Activated naive CD8-positive, alpha-beta T cell treated with anti-CD3 and anti-CD28 coated beads, Interleukin-2, amount 50 U/mL, for 24 hours (primary cell): Measurements from ENCODE around the gene THADA.
A peak's percentile ranks its signal among the peaks of the same experiment; 100 is the strongest.
"Not testable (repeated sequence)": the region's sequence is repeated elsewhere in the genome, so short reads cannot be mapped to it uniquely, and the experiment has no call there.

ENCODE experiments used
- ATAC-seq: fragments of 150-1000 bp; cut with Tn5 transposase; one replicate; pipeline ENCODE4 v1.10.0; 2021
- DNase-seq: peaks from one replicate; pipeline ENCODE4 v3.0.0; 2021
- H3K27ac Mint-ChIP-seq: one replicate; pipeline ENCODE4 v1.8.0; 2021; ENCODE audit warnings: mild to moderate bottlenecking, mixed read lengths
- H3K27me3 Mint-ChIP-seq: one replicate; pipeline ENCODE4 v1.8.0; 2021; ENCODE audit warnings: mixed read lengths
- H3K36me3 Mint-ChIP-seq: one replicate; pipeline ENCODE4 v1.8.0; 2021; ENCODE audit warnings: low read depth, mixed read lengths
- H3K4me1 Mint-ChIP-seq: one replicate; pipeline ENCODE4 v1.8.0; 2021; ENCODE audit warnings: mixed read lengths
- H3K4me3 Mint-ChIP-seq: one replicate; pipeline ENCODE4 v1.8.0; 2021; ENCODE audit warnings: mild to moderate bottlenecking, moderate library complexity, mixed read lengths
- H3K9me3 Mint-ChIP-seq: one replicate; pipeline ENCODE4 v1.8.0; 2021; ENCODE audit warnings: mixed read lengths

THADA gene

DNA sequence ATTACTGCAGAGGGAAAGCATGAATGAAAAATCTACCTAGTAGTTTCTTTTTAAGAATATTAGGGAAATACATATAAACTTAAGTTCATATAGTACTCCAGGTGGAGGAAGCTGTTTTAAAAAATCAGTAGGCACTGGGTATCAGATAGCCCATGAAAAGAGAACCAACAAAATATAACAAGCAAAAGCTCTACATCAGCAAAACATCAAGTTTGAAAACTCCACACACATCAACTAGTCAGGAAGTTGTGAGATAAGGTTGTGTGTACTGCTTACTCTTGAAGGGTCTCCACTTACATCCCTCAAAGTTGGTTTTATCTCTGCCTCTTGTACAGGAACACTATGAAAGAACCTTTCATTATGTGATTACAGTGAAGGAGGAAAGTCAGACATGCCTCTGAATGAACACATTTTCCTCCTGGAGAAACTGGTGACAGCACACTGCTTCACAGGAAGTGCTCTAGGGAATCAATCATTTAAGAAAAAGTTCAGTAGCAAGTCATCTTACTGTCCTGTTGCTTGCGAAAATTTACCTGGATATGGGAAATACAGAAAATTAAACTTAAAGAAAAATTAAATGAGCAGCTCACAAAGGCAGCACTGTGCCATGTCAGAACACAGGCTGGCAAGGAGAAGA lies 57.7 kb downstream of the THADA start:
- DNase-seq (no peak), ATAC-seq (no peak)
- no peaks in the 10 kb centered on the region for H3K27me3 Mint-ChIP-seq
- no peak overlapping the region for H3K4me3 Mint-ChIP-seq
- peaks cover 16% of the 10 kb centered on the region for H3K4me1 Mint-ChIP-seq
- H3K9me3 Mint-ChIP-seq = no peaks in the 10 kb centered on the region
- H3K27ac Mint-ChIP-seq = no peak overlapping the region
- peaks cover 41% of the 10 kb centered on the region for H3K36me3 Mint-ChIP-seq

DNA sequence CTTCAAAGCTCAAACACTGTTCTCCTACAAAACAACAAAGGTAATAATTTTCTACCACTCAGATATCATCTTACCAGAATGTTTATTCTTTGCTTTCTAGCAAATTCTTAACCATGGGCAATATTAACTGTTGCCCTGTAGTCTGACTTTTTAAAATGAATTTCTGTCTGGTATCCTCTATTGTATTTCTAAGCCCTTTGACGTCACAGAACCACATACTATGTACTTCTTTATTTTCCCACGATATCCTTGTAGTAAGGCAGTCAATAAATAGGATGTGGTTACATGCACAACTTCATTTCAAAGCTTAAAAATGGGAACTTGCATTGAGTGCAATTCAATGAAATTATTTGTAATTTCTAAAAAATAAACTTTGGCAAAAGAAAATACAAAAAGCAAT lies 58.7 kb downstream of the THADA start:
- peaks cover 16% of the 10 kb centered on the region for H3K4me1 Mint-ChIP-seq
- no peak for ATAC-seq
- DNase-seq = no peak
- no peaks in the 10 kb centered on the region for H3K27me3 Mint-ChIP-seq
- H3K36me3 Mint-ChIP-seq = peaks cover 48% of the 10 kb centered on the region
- no peak overlapping the region for H3K4me3 Mint-ChIP-seq
- no peaks in the 10 kb centered on the region for H3K9me3 Mint-ChIP-seq
- H3K27ac Mint-ChIP-seq = no peak overlapping the region

DNA sequence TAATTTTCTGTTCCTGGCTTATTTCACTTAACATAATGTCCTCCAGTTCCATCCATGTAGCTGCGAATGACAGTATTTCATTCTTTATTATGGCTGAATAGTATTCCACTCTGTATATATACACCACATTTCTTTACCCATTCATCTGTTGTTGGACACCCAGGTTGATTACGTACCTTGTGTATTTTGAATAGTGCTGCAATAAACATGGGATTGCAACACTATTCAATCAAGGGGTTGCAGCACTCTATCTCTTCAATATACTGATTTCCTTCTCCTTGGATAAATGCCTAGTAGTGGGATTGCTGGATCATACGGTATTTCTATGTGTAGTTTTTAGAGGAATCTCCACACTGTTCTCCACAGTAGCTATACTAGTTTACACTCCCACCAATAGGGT lies 61.3 kb downstream of the THADA start:
- Mint-ChIP-seq H3K36me3 (peaks cover 43% of the 10 kb centered on the region), H3K9me3 (no peaks in the 10 kb centered on the region), H3K4me1 (peaks cover 14% of the 10 kb centered on the region), H3K4me3 (no peak overlapping the region), H3K27me3 (no peaks in the 10 kb centered on the region), H3K27ac (no peak overlapping the region)
- no peak for ATAC-seq
- no peak for DNase-seq

DNA sequence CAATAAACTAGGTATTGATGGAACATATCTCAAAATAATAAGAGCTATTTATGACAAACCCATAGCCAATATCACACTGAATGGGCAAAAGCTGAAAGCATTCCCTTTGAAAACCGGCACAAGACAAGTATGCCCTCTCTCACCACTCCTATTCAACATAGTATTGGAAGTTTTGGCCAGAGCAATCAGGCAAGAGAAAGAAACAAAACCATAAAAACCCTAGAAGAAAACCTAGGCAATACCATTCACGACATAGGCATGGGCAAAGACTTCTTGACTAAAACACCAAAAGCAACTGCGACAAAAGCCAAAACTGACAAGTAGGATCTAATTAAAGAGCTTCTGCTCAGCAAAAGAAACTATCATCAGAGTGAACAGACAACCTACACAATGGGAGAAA lies 63.3 kb downstream of the THADA start:
- not testable (repeated sequence) for H3K27me3 Mint-ChIP-seq, H3K4me3 Mint-ChIP-seq, DNase-seq, H3K27ac Mint-ChIP-seq, H3K4me1 Mint-ChIP-seq, ATAC-seq, H3K9me3 Mint-ChIP-seq
- peaks cover 41% of the 10 kb centered on the region for H3K36me3 Mint-ChIP-seq

DNA sequence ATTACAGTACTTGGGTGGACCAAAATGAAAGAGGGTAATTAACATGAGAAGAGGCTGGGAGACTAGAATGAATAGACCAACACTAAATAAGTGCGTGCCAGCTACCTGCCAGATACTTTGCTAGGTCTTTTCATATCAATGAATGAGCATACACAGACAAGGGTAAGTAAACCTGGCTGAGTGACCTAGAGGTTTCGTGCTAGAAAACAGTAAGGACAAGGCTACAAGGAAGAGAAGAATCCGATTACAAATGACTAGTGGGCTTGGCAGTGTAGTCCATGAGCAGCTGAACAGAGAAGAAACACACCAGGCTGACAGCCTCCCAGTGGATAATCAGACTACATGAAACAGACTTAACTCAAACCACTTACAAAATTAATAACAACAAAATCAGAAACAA lies 64.6 kb downstream of the THADA start:
- Mint-ChIP-seq H3K27me3 (no peaks in the 10 kb centered on the region), H3K4me3 (no peak overlapping the region), H3K4me1 (no peaks in the 10 kb centered on the region), H3K36me3 (peaks cover 46% of the 10 kb centered on the region), H3K9me3 (no peaks in the 10 kb centered on the region), H3K27ac (no peak overlapping the region)
- no peak for ATAC-seq
- DNase-seq = no peak

DNA sequence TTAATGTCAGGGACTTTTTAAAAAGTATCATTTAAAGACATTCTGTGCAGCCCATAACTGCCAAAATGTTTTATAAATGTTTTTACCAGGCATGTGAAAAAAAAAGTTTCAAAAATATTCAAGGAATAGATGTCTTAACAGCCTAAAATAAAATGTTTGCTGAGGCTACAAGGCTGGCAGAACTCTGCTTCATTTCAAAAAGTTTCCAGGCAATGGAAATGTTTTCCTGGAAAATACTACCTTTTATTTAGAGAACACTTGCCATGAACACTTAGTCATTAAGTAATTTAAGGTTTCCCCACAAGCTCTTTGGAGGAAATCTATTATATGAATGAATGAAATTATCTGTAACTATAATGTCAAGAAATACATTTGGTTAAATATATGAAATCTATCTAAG lies 68.8 kb downstream of the THADA start:
- no peaks in the 10 kb centered on the region for H3K27me3 Mint-ChIP-seq
- no peak overlapping the region for H3K4me3 Mint-ChIP-seq
- DNase-seq = no peak
- no peak overlapping the region for H3K27ac Mint-ChIP-seq
- H3K9me3 Mint-ChIP-seq = peaks cover 13% of the 10 kb centered on the region
- no peaks in the 10 kb centered on the region for H3K4me1 Mint-ChIP-seq
- H3K36me3 Mint-ChIP-seq = peaks cover 42% of the 10 kb centered on the region
- no peak for ATAC-seq

DNA sequence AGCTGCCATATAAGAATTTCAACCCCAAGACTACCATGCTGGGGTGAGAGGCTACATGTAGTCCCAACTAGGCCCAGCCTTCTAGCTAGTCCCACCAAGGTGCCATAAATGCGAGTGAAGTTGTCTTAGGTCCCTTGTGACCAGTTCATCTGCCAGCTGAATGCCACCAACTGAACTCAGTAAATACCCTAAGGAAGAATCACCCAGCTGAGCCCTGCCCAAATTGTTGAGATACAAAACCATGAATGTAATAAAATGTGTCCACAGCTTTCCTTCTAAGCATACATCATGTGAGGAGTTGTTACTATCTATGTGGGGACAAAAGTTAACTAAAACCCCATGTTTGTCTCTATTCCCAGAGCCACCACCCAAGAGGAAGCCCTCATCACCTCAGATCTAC lies 70.3 kb downstream of the THADA start:
- Mint-ChIP-seq H3K36me3 (peaks cover 36% of the 10 kb centered on the region), H3K4me1 (no peaks in the 10 kb centered on the region), H3K27ac (no peak overlapping the region), H3K4me3 (no peak overlapping the region), H3K9me3 (peaks cover 13% of the 10 kb centered on the region), H3K27me3 (no peaks in the 10 kb centered on the region)
- DNase-seq (no peak), ATAC-seq (no peak)

DNA sequence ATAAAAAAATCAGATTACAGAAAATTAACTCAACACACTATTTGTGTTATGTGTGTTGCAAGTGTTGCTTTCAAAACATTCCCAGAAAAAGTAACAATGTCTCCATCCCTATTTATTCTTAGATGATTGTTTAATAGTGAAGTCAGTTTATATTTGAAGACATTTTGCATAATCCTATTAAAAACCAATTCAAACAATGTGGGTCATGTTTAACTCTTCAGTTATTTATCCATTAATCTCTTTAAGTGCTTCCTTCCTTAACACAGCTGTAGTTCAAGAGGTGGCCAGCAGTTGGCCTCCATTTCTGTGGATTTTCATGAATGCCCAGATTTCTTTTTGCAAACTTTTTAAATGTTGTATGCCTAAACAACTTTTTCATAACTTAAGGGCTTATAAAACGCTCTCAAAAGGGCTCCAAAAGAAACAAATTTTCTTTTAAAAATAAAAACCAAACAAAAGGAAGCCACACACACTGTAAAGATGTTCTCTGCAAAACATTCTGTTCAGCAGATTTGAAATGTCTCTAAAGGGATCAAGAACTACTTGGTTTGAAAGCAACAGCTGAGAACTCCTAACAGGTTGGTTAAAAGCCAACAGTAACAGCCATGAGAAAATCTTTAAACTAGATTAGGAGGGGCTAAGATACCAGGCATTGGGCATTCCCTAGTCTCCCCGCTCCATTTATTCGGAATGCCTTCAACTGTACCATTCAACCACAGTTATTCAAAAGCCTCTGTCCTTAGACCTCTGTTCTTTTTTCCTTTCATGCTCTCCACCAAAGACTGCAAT lies 71.5 kb downstream of the THADA start:
- Mint-ChIP-seq H3K27me3 (no peaks in the 10 kb centered on the region), H3K36me3 (peaks cover 33% of the 10 kb centered on the region), H3K4me3 (no peak overlapping the region), H3K27ac (no peak overlapping the region), H3K9me3 (peaks cover 13% of the 10 kb centered on the region), H3K4me1 (peaks cover 8% of the 10 kb centered on the region)
- DNase-seq = no peak
- ATAC-seq = no peak

DNA sequence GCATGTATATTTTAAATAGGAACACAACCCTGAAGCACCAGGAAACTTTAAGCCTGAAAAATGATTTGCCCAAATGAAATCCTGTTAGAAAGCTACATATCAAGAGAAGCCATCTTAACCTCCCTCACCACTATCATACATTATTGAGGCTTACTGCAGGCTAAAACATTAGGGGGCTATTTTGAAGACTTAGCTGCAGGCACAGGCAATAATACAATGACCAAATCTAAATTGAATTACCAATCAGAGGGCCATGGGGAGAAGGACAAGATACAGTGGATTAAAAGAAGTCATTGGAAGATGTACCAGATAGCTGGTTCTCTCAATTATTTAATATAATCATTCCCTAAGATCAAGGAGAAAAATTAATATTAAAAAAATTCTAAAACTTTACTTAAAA lies 73.7 kb downstream of the THADA start:
- H3K9me3 Mint-ChIP-seq = peaks cover 13% of the 10 kb centered on the region
- DNase-seq = no peak
- H3K36me3 Mint-ChIP-seq = peaks cover 31% of the 10 kb centered on the region
- peaks cover 13% of the 10 kb centered on the region for H3K4me1 Mint-ChIP-seq
- no peaks in the 10 kb centered on the region for H3K27me3 Mint-ChIP-seq
- no peak for ATAC-seq
- no peak overlapping the region for H3K4me3 Mint-ChIP-seq
- no peak overlapping the region for H3K27ac Mint-ChIP-seq

DNA sequence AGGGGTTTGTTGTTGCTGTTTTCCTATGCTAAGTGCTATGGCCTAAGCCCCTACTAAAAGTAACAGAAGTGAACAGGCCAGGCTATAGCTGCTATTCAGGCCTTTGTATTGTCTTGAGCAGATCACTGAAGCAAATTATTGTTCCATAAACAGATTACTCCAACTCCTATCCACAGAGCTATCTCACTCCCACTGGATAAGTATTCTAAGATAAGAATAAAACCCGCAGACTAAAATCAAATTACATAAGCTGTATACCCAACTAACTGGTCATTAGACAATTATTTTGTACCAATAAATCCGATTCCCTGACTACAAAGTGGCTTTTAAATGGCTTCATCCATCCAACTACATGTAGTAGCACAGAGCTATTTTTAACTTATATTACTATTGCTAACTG lies 74.3 kb downstream of the THADA start:
- ATAC-seq (no peak), DNase-seq (no peak)
- peaks cover 26% of the 10 kb centered on the region for H3K36me3 Mint-ChIP-seq

DNA sequence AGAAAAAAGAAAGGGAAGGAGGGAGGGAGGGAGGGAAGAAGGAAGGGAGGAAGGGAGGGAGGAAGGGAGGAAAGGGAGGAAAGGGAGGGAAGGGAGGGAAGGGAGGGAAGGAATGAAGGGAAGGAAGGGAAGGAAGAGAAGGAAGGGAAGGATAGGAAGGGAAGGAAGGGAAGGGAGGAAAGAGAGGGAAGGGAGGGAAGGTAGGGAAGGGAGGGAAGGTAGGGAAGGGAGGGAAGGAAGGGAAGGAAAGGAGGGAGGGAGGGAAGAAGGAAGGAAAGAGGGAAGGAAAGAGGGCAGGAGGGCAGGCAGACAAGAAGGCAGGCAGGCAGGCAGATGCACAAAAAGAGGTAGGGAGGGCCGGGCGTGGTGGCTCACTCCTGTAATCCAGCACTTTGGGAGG lies 74.9 kb downstream of the THADA start:
- ATAC-seq (no peak), DNase-seq (no peak)
- Mint-ChIP-seq H3K9me3 (peaks cover 13% of the 10 kb centered on the region), H3K27me3 (no peaks in the 10 kb centered on the region), H3K36me3 (peaks cover 20% of the 10 kb centered on the region), H3K27ac (no peak overlapping the region), H3K4me3 (no peak overlapping the region), H3K4me1 (peaks cover 17% of the 10 kb centered on the region)

More for the DNA sequence above, 74.3 kb downstream of the THADA start:
- peaks cover 13% of the 10 kb centered on the region for H3K4me1 Mint-ChIP-seq
- H3K27ac Mint-ChIP-seq = no peak overlapping the region
- H3K27me3 Mint-ChIP-seq = no peaks in the 10 kb centered on the region
- H3K4me3 Mint-ChIP-seq = no peak overlapping the region
- H3K9me3 Mint-ChIP-seq = peaks cover 13% of the 10 kb centered on the region

DNA sequence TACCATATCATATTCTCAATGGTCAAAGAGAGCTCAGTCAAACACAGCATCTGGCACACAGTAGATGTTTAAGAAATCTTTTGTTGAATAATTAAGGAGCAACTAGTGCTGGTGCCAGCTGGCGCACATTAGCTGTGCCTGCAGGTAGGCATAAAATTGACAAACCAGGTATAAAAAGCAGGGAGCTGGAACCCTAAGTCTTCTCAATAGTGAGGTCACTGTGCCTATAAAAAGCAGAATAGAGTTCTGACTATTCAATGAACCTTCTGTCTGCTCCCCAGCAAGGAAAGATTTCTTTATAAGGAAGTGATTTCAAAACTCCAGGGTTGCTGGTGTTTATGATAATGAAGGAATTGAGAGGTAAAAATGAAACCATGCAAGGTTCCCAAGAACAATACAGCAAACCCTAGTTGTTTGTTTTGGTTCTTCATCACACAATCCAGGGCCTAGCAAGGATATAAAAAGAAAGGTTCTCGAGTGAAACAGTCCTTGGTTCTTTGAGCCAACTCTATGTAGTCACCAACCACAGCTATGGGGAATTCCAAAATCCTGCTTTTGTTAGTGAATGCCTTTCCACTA lies 76.1 kb downstream of the THADA start:
- Mint-ChIP-seq H3K36me3 (peaks cover 10% of the 10 kb centered on the region), H3K27ac (no peak overlapping the region), H3K27me3 (no peaks in the 10 kb centered on the region), H3K4me3 (no peak overlapping the region), H3K4me1 (peaks cover 22% of the 10 kb centered on the region), H3K9me3 (peaks cover under 1% of the 10 kb centered on the region)
- no peak for DNase-seq
- ATAC-seq = no peak

DNA sequence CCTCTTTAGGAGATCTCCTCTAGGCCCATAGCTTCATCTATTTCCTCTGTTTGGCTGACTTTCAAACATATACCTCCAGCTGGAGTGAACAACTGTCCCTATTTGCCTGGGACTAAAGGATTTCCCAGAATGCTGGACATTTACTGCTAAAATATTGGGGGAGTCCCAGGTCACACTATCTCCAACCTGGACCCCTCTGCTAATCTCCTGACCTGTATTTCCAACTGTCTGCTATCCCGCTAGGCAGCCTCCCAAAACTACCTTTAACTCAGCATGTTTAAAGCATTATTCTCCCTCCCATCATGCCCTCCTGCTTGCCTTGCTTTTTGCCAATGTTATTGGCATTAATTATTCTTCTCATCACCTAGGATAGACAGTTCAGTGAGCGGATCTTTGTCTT lies 77.1 kb downstream of the THADA start:
- Mint-ChIP-seq H3K4me3 (no peak overlapping the region), H3K36me3 (peaks cover 6% of the 10 kb centered on the region), H3K9me3 (no peaks in the 10 kb centered on the region), H3K27me3 (no peaks in the 10 kb centered on the region), H3K4me1 (peaks cover 22% of the 10 kb centered on the region), H3K27ac (no peak overlapping the region)
- DNase-seq (no peak), ATAC-seq (no peak)

DNA sequence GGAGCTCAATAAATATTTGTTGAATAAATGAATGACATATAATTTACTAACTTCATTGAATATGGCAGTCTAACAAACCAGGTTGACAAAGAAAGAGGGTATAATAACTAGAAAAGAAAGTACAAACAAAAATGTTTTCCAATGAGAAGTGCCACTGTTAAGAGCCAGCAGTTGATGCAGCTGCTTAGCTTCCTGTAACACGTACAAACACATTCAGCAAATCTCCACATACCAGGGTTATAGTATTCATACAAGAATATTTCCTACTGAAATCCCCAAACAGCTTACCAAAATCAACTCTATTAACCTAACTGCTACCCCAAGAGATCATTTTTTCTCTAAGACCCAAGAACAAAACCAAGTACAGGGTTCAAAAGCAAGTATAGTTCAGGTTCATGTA lies 77.7 kb downstream of the THADA start:
- Mint-ChIP-seq H3K27me3 (no peaks in the 10 kb centered on the region), H3K4me1 (peaks cover 23% of the 10 kb centered on the region), H3K9me3 (no peaks in the 10 kb centered on the region), H3K36me3 (peaks cover 6% of the 10 kb centered on the region), H3K4me3 (no peak overlapping the region), H3K27ac (peak overlapping the region; percentile 1)
- ATAC-seq (no peak), DNase-seq (no peak)

DNA sequence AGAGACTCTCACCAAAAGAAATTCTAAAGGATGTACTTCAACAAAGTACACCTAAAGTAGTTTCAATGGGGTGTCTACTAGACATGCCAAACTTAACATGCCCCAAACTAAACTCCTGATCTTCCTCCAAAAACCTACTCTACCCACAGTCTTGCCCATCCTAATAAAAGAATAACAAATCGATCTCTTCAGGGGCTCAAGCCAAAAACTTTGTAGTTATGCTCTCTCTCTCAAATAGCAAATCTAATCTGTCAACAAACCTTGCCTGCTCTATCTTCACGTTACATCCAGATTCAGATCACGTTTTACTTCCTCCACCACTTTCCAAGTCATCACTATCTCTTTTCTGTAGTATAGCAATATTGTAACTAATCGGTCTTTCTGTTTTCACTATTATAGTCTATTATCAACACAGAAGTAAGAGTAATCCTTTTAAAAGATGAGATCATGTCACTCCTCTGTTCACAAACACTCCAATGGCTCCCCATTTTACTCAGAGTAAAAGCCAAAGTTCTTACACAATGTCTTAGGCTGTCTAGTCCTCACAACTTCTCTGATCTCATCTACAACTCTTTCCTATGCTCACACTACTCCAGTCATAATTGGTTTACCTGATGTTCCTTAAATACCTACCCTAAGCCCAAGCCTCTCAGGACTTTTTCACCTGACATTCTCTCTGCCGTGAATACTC lies 79.9 kb downstream of the THADA start:
- H3K27me3 Mint-ChIP-seq = no peaks in the 10 kb centered on the region
- no peak overlapping the region for H3K27ac Mint-ChIP-seq
- no peak overlapping the region for H3K4me3 Mint-ChIP-seq
- H3K9me3 Mint-ChIP-seq = no peaks in the 10 kb centered on the region
- DNase-seq (no peak), ATAC-seq (peak; percentile 54)
- peaks cover 20% of the 10 kb centered on the region for H3K36me3 Mint-ChIP-seq
- peaks cover 33% of the 10 kb centered on the region for H3K4me1 Mint-ChIP-seq
